LNCaP clone FGC (cell line): Measurements from ENCODE around the gene MAP1A.

Experiments used
- DNase-seq: peaks from one replicate; pipeline ENCODE4 v3.0.0-alpha.2; 2011; ENCODE audit warnings: low read depth
- H3K4me3 ChIP-seq: 2 replicates; pipeline ENCODE4 v1.5.1; 2011; ENCODE audit warnings: mild to moderate bottlenecking, low read depth, low read length, control low read depth
- CTCF ChIP-seq: IDR thresholded peaks from 2 replicates; pipeline ENCODE4 v1.5.1; 2012; ENCODE audit warnings: mild to moderate bottlenecking; ENCODE audit not compliant: control insufficient read depth, insufficient read depth; ENCODE audit errors: extremely low read depth

MAP1A gene

GRCh38 chr15:43524254-43524845, 6.9 kb downstream of the MAP1A start:
- DNase-seq, result no peak
- H3K4me3 ChIP-seq, result no peak overlapping the region
- TF ChIP-seq CTCF, result no peak

GRCh38 chr15:43525131-43525530, 7.7 kb downstream of the MAP1A start:
- H3K4me3 ChIP-seq, result no peak overlapping the region
- DNase-seq, result no peak
- no peak for TF ChIP-seq CTCF

GRCh38 chr15:43526261-43526930, 9.0 kb downstream of the MAP1A start:
- no peak overlapping the region for H3K4me3 ChIP-seq
- TF ChIP-seq CTCF, result no peak
- DNase-seq, result no peak

GRCh38 chr15:43527016-43527801, 9.8 kb downstream of the MAP1A start:
- TF ChIP-seq CTCF, result no peak
- no peak overlapping the region for H3K4me3 ChIP-seq
- DNase-seq, result no peak

- no peak for DNase-seq
- no peak overlapping the region for H3K4me3 ChIP-seq
- no peak for TF ChIP-seq CTCF
These were observed 10.6 kb downstream of the MAP1A start for GRCh38 chr15:43527802-43528541.

- no peak for DNase-seq
- no peak for TF ChIP-seq CTCF
- no peak overlapping the region for H3K4me3 ChIP-seq
These were observed 11.2 kb downstream of the MAP1A start for GRCh38 chr15:43528542-43529007.
